Measurements from ENCODE around the gene PTGDS. TPM values are rescaled to one million over a fixed set of nuclear protein-coding genes. Genes with fewer than 3 reads are reported as not detected.

Gene PTGDS
- total RNA-seq, 2 donors from 2014 or later, result not detected

GRCh38 chr9:136952876-136953770, 24.2 kb upstream of the PTGDS start:
- Mint-ChIP-seq H3K9me3 (peaks cover 9% of the 10 kb centered on the region in 2 donors), H3K36me3 (no peaks in the 10 kb centered on the region), H3K27ac (no peak overlapping the region)
- DNase-seq (ENCODE audit: low spot score in 2 of 2), result no peak
- ATAC-seq, result no peak

- Mint-ChIP-seq H3K27ac (no peak overlapping the region), H3K36me3 (no peaks in the 10 kb centered on the region), H3K9me3 (peaks cover 9% of the 10 kb centered on the region in 2 donors)
- ATAC-seq, result no peak
- no peak for DNase-seq (ENCODE audit: low spot score in 2 of 2)
Observed at GRCh38 chr9:136953771-136954269, 23.5 kb upstream of the PTGDS start.

GRCh38 chr9:136954270-136955083, 22.8 kb upstream of the PTGDS start:
- peaks cover 9% of the 10 kb centered on the region in 2 donors for H3K9me3 Mint-ChIP-seq
- no peaks in the 10 kb centered on the region for H3K36me3 Mint-ChIP-seq
- ATAC-seq, result no peak
- DNase-seq (ENCODE audit: low spot score in 2 of 2), result no peak
- H3K27ac Mint-ChIP-seq, result no peak overlapping the region

GRCh38 chr9:136955202-136955942, 21.9 kb upstream of the PTGDS start:
- Mint-ChIP-seq H3K36me3 (no peaks in the 10 kb centered on the region), H3K27ac (no peak overlapping the region), H3K9me3 (peaks cover 9% of the 10 kb centered on the region in 2 donors)
- no peak for ATAC-seq
- DNase-seq (ENCODE audit: low spot score in 2 of 2), result no peak

- Mint-ChIP-seq H3K27ac (no peak overlapping the region), H3K36me3 (no peaks in the 10 kb centered on the region), H3K9me3 (peaks cover 9% of the 10 kb centered on the region in 2 donors)
- no peak for DNase-seq (ENCODE audit: low spot score in 2 of 2)
- no peak for ATAC-seq
Observed at GRCh38 chr9:136955943-136956335, 21.4 kb upstream of the PTGDS start.

- no peak for ATAC-seq
- Mint-ChIP-seq H3K27ac (no peak overlapping the region), H3K9me3 (peaks cover 9% of the 10 kb centered on the region in 2 donors), H3K36me3 (no peaks in the 10 kb centered on the region)
- no peak for DNase-seq (ENCODE audit: low spot score in 2 of 2)
Observed at GRCh38 chr9:136956604-136957003, 20.7 kb upstream of the PTGDS start.

- H3K27ac Mint-ChIP-seq, result no peak overlapping the region
- no peak for DNase-seq (ENCODE audit: low spot score in 2 of 2)
- H3K36me3 Mint-ChIP-seq, result no peaks in the 10 kb centered on the region
- peaks cover 9% of the 10 kb centered on the region in 2 donors for H3K9me3 Mint-ChIP-seq
- ATAC-seq, result no peak
Observed at GRCh38 chr9:136957461-136957860, 19.8 kb upstream of the PTGDS start.

GRCh38 chr9:136957901-136958300, 19.4 kb upstream of the PTGDS start:
- Mint-ChIP-seq H3K9me3 (peaks cover 9% of the 10 kb centered on the region in 2 donors), H3K27ac (no peak overlapping the region), H3K36me3 (no peaks in the 10 kb centered on the region)
- DNase-seq (ENCODE audit: low spot score in 2 of 2), result no peak
- no peak for ATAC-seq

GRCh38 chr9:136958473-136958872, 18.8 kb upstream of the PTGDS start:
- Mint-ChIP-seq H3K27ac (no peak overlapping the region), H3K9me3 (peaks cover 9% of the 10 kb centered on the region in 2 donors), H3K36me3 (no peaks in the 10 kb centered on the region)
- ATAC-seq, result no peak
- no peak for DNase-seq (ENCODE audit: low spot score in 2 of 2)

GRCh38 chr9:136958898-136959850, 18.1 kb upstream of the PTGDS start:
- Mint-ChIP-seq H3K27ac (no peak overlapping the region), H3K9me3 (peaks cover 9% of the 10 kb centered on the region in 2 donors), H3K36me3 (no peaks in the 10 kb centered on the region)
- no peak for DNase-seq (ENCODE audit: low spot score in 2 of 2)
- ATAC-seq, result no peak

- no peak overlapping the region for H3K27ac Mint-ChIP-seq
- no peak for DNase-seq (ENCODE audit: low spot score in 2 of 2)
Observed at GRCh38 chr9:136960212-136960937, 16.9 kb upstream of the PTGDS start.

GRCh38 chr9:136960938-136961275, 16.4 kb upstream of the PTGDS start:
- no peak for DNase-seq (ENCODE audit: low spot score in 2 of 2)
- Mint-ChIP-seq H3K27ac (no peak overlapping the region), H3K9me3 (peaks cover 9% of the 10 kb centered on the region in 2 donors), H3K36me3 (no peaks in the 10 kb centered on the region)
- no peak for ATAC-seq

More at GRCh38 chr9:136960212-136960937, 16.9 kb upstream of the PTGDS start:
- no peak for ATAC-seq
- Mint-ChIP-seq H3K36me3 (no peaks in the 10 kb centered on the region), H3K9me3 (peaks cover 9% of the 10 kb centered on the region in 2 donors)

- no peak for DNase-seq (ENCODE audit: low spot score in 2 of 2)
- H3K9me3 Mint-ChIP-seq, result peaks cover 5% of the 10 kb centered on the region in 2 donors
- ATAC-seq, result no peak
- no peak overlapping the region for H3K27ac Mint-ChIP-seq
- H3K36me3 Mint-ChIP-seq, result no peaks in the 10 kb centered on the region
Observed at GRCh38 chr9:136961279-136962065, 15.8 kb upstream of the PTGDS start.

- H3K36me3 Mint-ChIP-seq, result no peaks in the 10 kb centered on the region
- no peak overlapping the region for H3K27ac Mint-ChIP-seq
- ATAC-seq (no peak), DNase-seq (ENCODE audit: low spot score in 2 of 2) (no peak)
- H3K9me3 Mint-ChIP-seq, result no peaks in the 10 kb centered on the region
Observed at GRCh38 chr9:136962163-136962562, 15.1 kb upstream of the PTGDS start.

All from activated naive CD4-positive, alpha-beta T cell treated with anti-CD3 and anti-CD28 coated beads, Interleukin-2, amount 50 U/mL, for 72 hours (primary cell).